ENCODE data around the gene ELF2. TPM values are rescaled to one million over a fixed set of nuclear protein-coding genes. Genes with fewer than 3 reads are reported as not detected.

Gene ELF2
- total RNA-seq, 1 donor from 2014 or later: 44.3 TPM

- peaks cover 24% of the 10 kb centered on the region for H3K9me3 Mint-ChIP-seq
- Histone ChIP-seq H3F3A (ENCODE audit: low read depth) (no peaks in the 10 kb centered on the region), H3K36me3 (no peaks in the 10 kb centered on the region), H2AFZ (replicated peaks) (no peak overlapping the region), H3K4me2 (no peak overlapping the region), H3K4me3 (no peak overlapping the region), H3K79me2 (ENCODE audit: low read depth) (peaks cover 85% of the 10 kb centered on the region), H3K9ac (no peak overlapping the region), H3K27me3 (no peaks in the 10 kb centered on the region), H4K20me1 (ENCODE audit: low read depth) (peaks cover 7% of the 10 kb centered on the region), H3K4me1 (peaks cover 4% of the 10 kb centered on the region), H3K27ac (no peak overlapping the region), H3K9me3 (ENCODE audit: low read depth) (no peaks in the 10 kb centered on the region)
- TF ChIP-seq CTCF (IDR thresholded peaks at IDR 0.05) (no peak), EZH2 (IDR thresholded peaks at IDR 0.05) (no peak), EZH2phosphoT487 (IDR thresholded peaks at IDR 0.05) (no peak)
- no peak overlapping the region for H3K4me3 Mint-ChIP-seq
- DNase-seq (ENCODE audit: low spot score): no peak
- no peak overlapping the region for H3K27ac Mint-ChIP-seq
- H3K36me3 Mint-ChIP-seq: peaks cover 24% of the 10 kb centered on the region
- H3K4me1 Mint-ChIP-seq: no peaks in the 10 kb centered on the region
- peaks cover 3% of the 10 kb centered on the region for H3K27me3 Mint-ChIP-seq (ENCODE audit: insufficient read depth, low read depth)
Measured at GRCh38 chr4:139146926-139147629, 29.9 kb downstream of the ELF2 start.

GRCh38 chr4:139145552-139145932, 31.5 kb downstream of the ELF2 start:
- no peaks in the 10 kb centered on the region for H3K4me1 Mint-ChIP-seq

GRCh38 chr4:139144911-139145551, 32.0 kb downstream of the ELF2 start:
- Histone ChIP-seq H3K27me3 (no peaks in the 10 kb centered on the region), H3K4me2 (no peak overlapping the region), H2AFZ (replicated peaks) (no peak overlapping the region), H4K20me1 (ENCODE audit: low read depth) (peaks cover 9% of the 10 kb centered on the region), H3K9ac (no peak overlapping the region), H3K4me3 (no peak overlapping the region), H3K4me1 (peaks cover 4% of the 10 kb centered on the region), H3K9me3 (ENCODE audit: low read depth) (no peaks in the 10 kb centered on the region), H3F3A (ENCODE audit: low read depth) (no peaks in the 10 kb centered on the region), H3K79me2 (ENCODE audit: low read depth) (peaks cover 87% of the 10 kb centered on the region), H3K36me3 (no peaks in the 10 kb centered on the region), H3K27ac (no peak overlapping the region)
- DNase-seq (ENCODE audit: low spot score): no peak
- peaks cover 24% of the 10 kb centered on the region for H3K36me3 Mint-ChIP-seq
- no peak overlapping the region for H3K4me3 Mint-ChIP-seq
- peaks cover 3% of the 10 kb centered on the region for H3K27me3 Mint-ChIP-seq (ENCODE audit: insufficient read depth, low read depth)
- no peak overlapping the region for H3K27ac Mint-ChIP-seq
- peaks cover 24% of the 10 kb centered on the region for H3K9me3 Mint-ChIP-seq
- no peaks in the 10 kb centered on the region for H3K4me1 Mint-ChIP-seq
- TF ChIP-seq CTCF (IDR thresholded peaks at IDR 0.05) (no peak), EZH2phosphoT487 (IDR thresholded peaks at IDR 0.05) (no peak), EZH2 (IDR thresholded peaks at IDR 0.05) (no peak)

More at GRCh38 chr4:139145552-139145932, 31.5 kb downstream of the ELF2 start:
- Histone ChIP-seq H3K9ac (no peak overlapping the region), H3K79me2 (ENCODE audit: low read depth) (peaks cover 87% of the 10 kb centered on the region), H3K36me3 (no peaks in the 10 kb centered on the region), H3K4me2 (no peak overlapping the region), H3K9me3 (ENCODE audit: low read depth) (no peaks in the 10 kb centered on the region), H3F3A (ENCODE audit: low read depth) (no peaks in the 10 kb centered on the region), H3K27me3 (no peaks in the 10 kb centered on the region), H3K27ac (no peak overlapping the region), H3K4me1 (peaks cover 4% of the 10 kb centered on the region), H3K4me3 (no peak overlapping the region), H4K20me1 (ENCODE audit: low read depth) (peaks cover 9% of the 10 kb centered on the region), H2AFZ (replicated peaks) (no peak overlapping the region)
- Mint-ChIP-seq H3K36me3 (peaks cover 24% of the 10 kb centered on the region), H3K9me3 (peaks cover 24% of the 10 kb centered on the region), H3K4me3 (no peak overlapping the region), H3K27me3 (ENCODE audit: insufficient read depth, low read depth) (peaks cover 3% of the 10 kb centered on the region), H3K27ac (no peak overlapping the region)
- no peak for DNase-seq (ENCODE audit: low spot score)
- TF ChIP-seq EZH2phosphoT487 (IDR thresholded peaks at IDR 0.05) (no peak), EZH2 (IDR thresholded peaks at IDR 0.05) (no peak), CTCF (IDR thresholded peaks at IDR 0.05) (no peak)
